ENCODE data around the gene ARID4B. TPM values are rescaled to one million over a fixed set of nuclear protein-coding genes. Genes with fewer than 3 reads are reported as not detected.
A peak's percentile ranks its signal among the peaks of the same experiment; 100 is the strongest.

ARID4B gene
- total and polyA plus RNA-seq, 2 of the 13 experiments (the other 11 are each of a cell fraction or from before 2014, with no cell fraction given) = 9.7 to 24.6 TPM

GRCh38 chr1:235128456-235129328, 199.3 kb downstream of the ARID4B start, which contains the start of gene TOMM20 (continued):
- TF ChIP-seq ZNF12 (CRISPR knock-in tag; IDR thresholded peaks at IDR 0.05) (peak; percentile 97), GFI1 (CRISPR knock-in tag; IDR thresholded peaks at IDR 0.05; ENCODE audit: borderline replicate concordance) (no peak; the same call in 1 of the 2 replicates), THAP7 (CRISPR knock-in tag; IDR thresholded peaks at IDR 0.05) (peak; percentile 86), HMGXB3 (CRISPR knock-in tag; IDR thresholded peaks at IDR 0.05; ENCODE audit: borderline replicate concordance) (no peak), ZBTB46 (CRISPR knock-in tag; IDR thresholded peaks at IDR 0.05; ENCODE audit: borderline replicate concordance) (no peak), ZNF670 (CRISPR knock-in tag; IDR thresholded peaks at IDR 0.05; ENCODE audit: borderline replicate concordance) (no peak), KDM4B (CRISPR knock-in tag; IDR thresholded peaks at IDR 0.05) (no peak), CAMTA2 (CRISPR knock-in tag; IDR thresholded peaks at IDR 0.05; ENCODE audit: borderline replicate concordance) (no peak; the same call in none of the 2 replicates), GZF1 (CRISPR knock-in tag; IDR thresholded peaks at IDR 0.05) (peak; percentile 35; the same call in 1 of the 2 replicates), TBP (CRISPR knock-in tag; IDR thresholded peaks at IDR 0.05) (no peak), HNF1A (IDR thresholded peaks at IDR 0.05; ENCODE audit: low read depth) (no peak), HNF1A (CRISPR knock-in tag; IDR thresholded peaks at IDR 0.05; ENCODE audit: borderline replicate concordance) (peak; percentile 52; the same call in 1 of the 2 replicates), ZNF713 (CRISPR knock-in tag; IDR thresholded peaks at IDR 0.05) (no peak)

All from HepG2 (cell line).